GM12864 (cell line): ENCODE data around the gene STK39.
"Not testable (repeated sequence)": the region's sequence is repeated elsewhere in the genome, so short reads cannot be mapped to it uniquely, and the experiment has no call there.

Source experiments
- DNase-seq: peaks from one replicate; pipeline ENCODE4 v3.0.0-alpha.2; 2011; ENCODE audit warnings: low read depth
- H3K4me3 ChIP-seq: 2 replicates; pipeline ENCODE4 v1.5.1; 2011; ENCODE audit warnings: mild to moderate bottlenecking, low read depth, low read length, control low read depth
- TF ChIP-seq, protein P1 (sequence below): IDR thresholded peaks from 2 replicates; pipeline ENCODE4 v1.5.1; 2011; ENCODE audit warnings: low read depth, mild to moderate bottlenecking, moderate library complexity, low read length, control low read depth, inconsistent platforms; ENCODE audit errors: missing control alignments

STK39 gene

DNA sequence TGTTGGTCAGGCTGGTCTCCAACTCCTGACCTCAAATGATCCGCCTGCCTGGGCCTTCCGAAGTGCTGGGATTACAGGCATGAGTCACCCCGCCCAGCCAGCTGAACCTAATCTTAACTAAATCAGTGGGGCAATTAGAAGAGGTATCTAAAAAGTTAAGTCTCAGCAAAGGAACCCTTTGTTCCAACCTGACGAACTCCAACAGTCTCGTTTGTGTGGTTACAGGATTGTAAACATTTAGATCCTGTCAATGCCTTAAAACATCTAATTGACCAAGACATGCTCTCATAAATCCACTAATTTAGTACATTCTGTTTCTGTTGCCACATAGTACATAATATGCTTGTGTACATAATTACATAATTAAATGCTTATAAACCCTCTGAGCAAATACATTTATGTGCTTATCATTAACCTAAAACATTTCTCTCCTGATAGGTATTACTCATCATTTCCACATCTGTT, 31.1 kb upstream of the STK39 start:
- TF ChIP-seq, protein P1, sequence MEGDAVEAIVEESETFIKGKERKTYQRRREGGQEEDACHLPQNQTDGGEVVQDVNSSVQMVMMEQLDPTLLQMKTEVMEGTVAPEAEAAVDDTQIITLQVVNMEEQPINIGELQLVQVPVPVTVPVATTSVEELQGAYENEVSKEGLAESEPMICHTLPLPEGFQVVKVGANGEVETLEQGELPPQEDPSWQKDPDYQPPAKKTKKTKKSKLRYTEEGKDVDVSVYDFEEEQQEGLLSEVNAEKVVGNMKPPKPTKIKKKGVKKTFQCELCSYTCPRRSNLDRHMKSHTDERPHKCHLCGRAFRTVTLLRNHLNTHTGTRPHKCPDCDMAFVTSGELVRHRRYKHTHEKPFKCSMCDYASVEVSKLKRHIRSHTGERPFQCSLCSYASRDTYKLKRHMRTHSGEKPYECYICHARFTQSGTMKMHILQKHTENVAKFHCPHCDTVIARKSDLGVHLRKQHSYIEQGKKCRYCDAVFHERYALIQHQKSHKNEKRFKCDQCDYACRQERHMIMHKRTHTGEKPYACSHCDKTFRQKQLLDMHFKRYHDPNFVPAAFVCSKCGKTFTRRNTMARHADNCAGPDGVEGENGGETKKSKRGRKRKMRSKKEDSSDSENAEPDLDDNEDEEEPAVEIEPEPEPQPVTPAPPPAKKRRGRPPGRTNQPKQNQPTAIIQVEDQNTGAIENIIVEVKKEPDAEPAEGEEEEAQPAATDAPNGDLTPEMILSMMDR: no peak
- DNase-seq: no peak
- H3K4me3 ChIP-seq: no peak overlapping the region

DNA sequence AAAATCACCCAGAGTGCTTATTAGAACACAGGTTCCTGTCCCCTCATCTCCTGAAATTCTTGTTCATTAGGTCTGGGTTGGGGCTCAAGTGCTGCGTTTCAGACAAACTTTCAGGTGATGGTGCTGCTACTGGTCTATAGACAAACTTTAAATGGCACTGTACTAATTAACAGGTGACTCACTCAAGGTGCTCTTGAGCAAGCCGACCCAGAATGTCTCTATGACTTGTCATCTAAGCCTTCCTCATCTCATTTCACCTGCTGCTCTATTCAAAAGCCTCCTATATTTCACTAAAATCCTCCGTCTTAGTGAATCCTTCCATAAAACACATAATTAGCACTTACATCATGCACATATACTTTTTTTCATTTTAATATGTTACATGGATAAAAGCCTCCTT, 29.9 kb upstream of the STK39 start:
- H3K4me3 ChIP-seq: no peak overlapping the region
- TF ChIP-seq, protein P1: no peak
- DNase-seq: no peak

DNA sequence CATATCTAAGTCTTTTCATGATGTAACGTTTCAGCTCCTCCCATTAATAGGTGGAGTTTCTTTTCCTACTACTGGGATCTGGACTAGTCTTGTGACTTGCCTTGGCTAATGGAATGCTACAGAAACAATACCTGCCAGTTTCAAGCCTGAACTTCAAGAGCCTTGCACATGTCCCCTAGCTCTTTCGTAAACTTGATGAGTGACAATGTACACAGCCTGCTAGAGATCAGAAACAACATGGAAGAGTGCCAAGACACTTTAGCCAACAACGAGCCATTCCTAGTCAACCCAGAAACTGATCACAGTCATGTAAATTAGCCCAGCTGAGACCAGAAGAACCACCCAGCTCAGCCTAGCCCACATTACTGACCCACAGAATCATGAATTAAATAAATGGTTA, 24.8 kb upstream of the STK39 start:
- TF ChIP-seq, protein P1: no peak
- DNase-seq: no peak
- H3K4me3 ChIP-seq: no peak overlapping the region

DNA sequence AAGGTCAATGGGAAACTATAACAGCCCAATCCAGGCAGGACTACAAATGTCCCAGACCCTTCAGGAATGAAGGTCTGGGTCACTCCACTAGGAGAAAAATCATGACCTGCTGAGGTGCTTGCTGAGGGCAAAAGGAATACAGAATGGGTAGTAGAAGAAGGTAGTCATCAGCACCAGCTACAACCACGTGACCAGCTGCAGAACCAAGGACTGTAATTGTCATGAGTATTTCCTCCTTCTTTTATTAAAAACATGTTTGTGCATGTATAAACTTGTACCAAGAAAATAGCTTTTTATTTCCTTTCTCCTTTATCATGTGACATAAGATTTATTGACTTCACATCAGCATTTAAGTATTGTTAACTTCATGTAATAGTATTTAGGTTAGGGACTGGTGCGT, 15.5 kb upstream of the STK39 start:
- not testable (repeated sequence) for DNase-seq, H3K4me3 ChIP-seq

DNA sequence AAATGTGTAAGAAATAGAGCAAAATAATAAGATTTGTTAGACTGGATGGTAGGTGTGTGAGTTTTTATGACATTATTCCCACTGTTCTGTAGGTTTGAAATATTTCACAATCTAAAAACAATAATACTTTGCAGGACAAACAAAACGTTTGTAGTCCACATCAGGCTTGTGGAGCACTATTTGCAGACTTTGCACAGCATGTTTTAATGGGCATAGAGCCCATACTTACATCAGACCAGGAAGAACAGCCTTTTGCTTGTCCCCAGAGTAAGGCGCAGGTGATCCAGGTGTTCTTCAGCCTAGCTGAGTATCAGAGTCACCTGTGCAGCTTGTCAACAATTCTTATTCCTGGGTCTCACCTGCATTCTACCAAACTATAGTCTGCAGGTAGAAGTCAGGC, 9.1 kb upstream of the STK39 start:
- TF ChIP-seq, protein P1: no peak
- DNase-seq: no peak
- H3K4me3 ChIP-seq: no peak overlapping the region

DNA sequence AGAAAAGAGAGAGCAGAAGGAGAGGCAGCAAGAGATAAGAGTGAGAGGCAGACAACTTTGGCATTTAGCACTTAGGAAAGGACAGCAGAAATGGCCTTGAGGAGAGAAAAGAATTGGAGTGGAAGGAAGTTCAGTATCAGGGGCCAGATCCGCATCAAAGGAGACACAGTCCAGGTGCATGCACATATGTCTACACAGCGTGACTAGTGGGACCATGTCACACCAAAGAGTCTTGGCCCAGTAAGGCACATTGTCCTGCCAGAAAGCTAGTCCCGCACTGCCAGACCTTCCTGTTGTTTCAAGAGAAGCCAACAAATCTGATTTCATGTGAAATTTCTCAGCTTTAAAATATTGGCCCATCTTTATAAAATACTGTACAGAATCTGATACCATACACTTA, 8.5 kb upstream of the STK39 start:
- no peak for DNase-seq
- no peak overlapping the region for H3K4me3 ChIP-seq
- TF ChIP-seq, protein P1: no peak

DNA sequence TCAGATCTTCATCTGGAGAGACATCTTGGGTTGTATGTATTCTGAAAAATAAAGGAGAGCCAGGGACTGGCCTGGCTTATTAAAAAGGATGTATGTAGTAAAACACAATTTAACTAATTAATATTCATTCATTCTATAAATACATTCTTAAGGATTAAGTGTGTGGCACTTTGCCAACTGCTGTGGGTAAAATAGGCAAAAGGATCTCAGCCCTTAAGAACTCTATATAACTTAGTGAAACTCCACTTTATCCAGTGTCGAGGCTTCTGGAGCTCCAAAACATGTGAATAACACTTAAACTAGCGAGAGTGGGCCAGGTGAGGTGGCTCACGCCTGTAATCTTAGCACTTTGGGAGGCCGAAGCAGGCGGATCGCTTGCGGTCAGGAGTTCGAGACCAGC, 7.7 kb upstream of the STK39 start:
- no peak for DNase-seq
- TF ChIP-seq, protein P1: no peak
- H3K4me3 ChIP-seq: no peak overlapping the region
